Astrocyte (in vitro differentiated cells and primary cell): ENCODE data around the gene S100A1.

Experiments
- EZH2 ChIP-seq: IDR thresholded peaks from 2 replicates; pipeline ENCODE4 v1.6.1; 2012; ENCODE audit warnings: mild to moderate bottlenecking, low read length, inconsistent platforms; ENCODE audit not compliant: insufficient read depth
- TF ChIP-seq, protein P1 (sequence below): IDR thresholded peaks from 2 replicates; pipeline ENCODE4 v1.5.1; 2011; ENCODE audit warnings: low read depth, mild to moderate bottlenecking, inconsistent platforms, low read length, moderate library complexity; ENCODE audit not compliant: insufficient read depth

DNA sequence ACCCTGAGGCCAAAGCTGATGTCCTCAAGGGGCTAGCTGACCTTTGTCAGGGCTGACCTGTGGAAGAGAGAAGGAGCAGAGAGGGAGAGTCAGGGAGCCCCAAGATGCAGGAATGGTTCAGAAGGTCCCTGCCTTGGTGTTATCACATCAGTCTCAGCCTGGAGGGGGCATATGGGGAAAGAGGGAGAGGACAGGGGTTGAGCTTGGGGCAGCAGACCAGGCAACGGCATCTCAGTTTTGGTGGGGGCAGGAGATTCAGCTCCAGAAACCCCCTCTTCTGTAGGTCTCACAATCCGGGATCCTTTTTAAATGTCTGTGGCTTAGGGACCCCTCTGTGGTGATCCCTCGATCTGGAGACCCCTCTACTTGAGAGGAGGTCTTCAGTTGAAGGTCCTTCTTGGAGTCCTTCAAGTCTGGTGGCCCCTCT, 1.7 kb upstream of the S100A1 start:
- TF ChIP-seq, protein P1, sequence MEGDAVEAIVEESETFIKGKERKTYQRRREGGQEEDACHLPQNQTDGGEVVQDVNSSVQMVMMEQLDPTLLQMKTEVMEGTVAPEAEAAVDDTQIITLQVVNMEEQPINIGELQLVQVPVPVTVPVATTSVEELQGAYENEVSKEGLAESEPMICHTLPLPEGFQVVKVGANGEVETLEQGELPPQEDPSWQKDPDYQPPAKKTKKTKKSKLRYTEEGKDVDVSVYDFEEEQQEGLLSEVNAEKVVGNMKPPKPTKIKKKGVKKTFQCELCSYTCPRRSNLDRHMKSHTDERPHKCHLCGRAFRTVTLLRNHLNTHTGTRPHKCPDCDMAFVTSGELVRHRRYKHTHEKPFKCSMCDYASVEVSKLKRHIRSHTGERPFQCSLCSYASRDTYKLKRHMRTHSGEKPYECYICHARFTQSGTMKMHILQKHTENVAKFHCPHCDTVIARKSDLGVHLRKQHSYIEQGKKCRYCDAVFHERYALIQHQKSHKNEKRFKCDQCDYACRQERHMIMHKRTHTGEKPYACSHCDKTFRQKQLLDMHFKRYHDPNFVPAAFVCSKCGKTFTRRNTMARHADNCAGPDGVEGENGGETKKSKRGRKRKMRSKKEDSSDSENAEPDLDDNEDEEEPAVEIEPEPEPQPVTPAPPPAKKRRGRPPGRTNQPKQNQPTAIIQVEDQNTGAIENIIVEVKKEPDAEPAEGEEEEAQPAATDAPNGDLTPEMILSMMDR: no peak
- TF ChIP-seq EZH2: no peak
